Endodermal cell (in vitro differentiated cells): Measurements from ENCODE around the gene ACTN3. TPM values are rescaled to one million over a fixed set of nuclear protein-coding genes. Genes with fewer than 3 reads are reported as not detected.

Experiments used
- DNase-seq: peaks from one replicate; pipeline ENCODE4 v3.0.0-alpha.2; 2017
- H3K27ac ChIP-seq: 2 replicates; pipeline ENCODE4 v1.5.1; 2013; ENCODE audit warnings: mild to moderate bottlenecking, low read depth, low read length, moderate library complexity
- H3K27me3 ChIP-seq: 2 replicates; pipeline ENCODE4 v1.6.1; 2013; ENCODE audit warnings: mild to moderate bottlenecking, low read length, moderate library complexity; ENCODE audit not compliant: insufficient read depth, control insufficient read depth, poor library complexity, severe bottlenecking
- H3K36me3 ChIP-seq: 2 replicates; pipeline ENCODE4 v1.7.0; 2013; ENCODE audit warnings: mild to moderate bottlenecking, low read length, moderate library complexity; ENCODE audit not compliant: control insufficient read depth, insufficient read depth
- H3K4me1 ChIP-seq: one replicate; pipeline ENCODE4 v1.7.0; 2013; ENCODE audit warnings: low read length; ENCODE audit not compliant: control insufficient read depth, insufficient read depth
- H3K4me3 ChIP-seq: 2 replicates; pipeline ENCODE4 v1.5.1; 2013; ENCODE audit warnings: mild to moderate bottlenecking, low read length, moderate library complexity
- H3K9ac ChIP-seq: 2 replicates; pipeline ENCODE4 v1.6.1; 2013; ENCODE audit warnings: mild to moderate bottlenecking, low read length, moderate library complexity; ENCODE audit not compliant: poor library complexity, severe bottlenecking; ENCODE audit errors: extremely low read depth
- H3K9me3 ChIP-seq: 2 replicates; pipeline ENCODE4 v1.6.1; 2013; ENCODE audit warnings: mild to moderate bottlenecking, low read length, moderate library complexity; ENCODE audit not compliant: control insufficient read depth
- H3K27ac Mint-ChIP-seq: 2 replicates; pipeline ENCODE4 v1.8.0; 2020; ENCODE audit warnings: mixed read lengths
- H3K27me3 Mint-ChIP-seq: 2 replicates; pipeline ENCODE4 v1.8.0; 2021; ENCODE audit warnings: mild to moderate bottlenecking, mixed read lengths; ENCODE audit not compliant: insufficient read depth
- H3K36me3 Mint-ChIP-seq: 2 replicates; pipeline ENCODE4 v1.8.0; 2020; ENCODE audit warnings: low read depth, mixed read lengths
- H3K4me1 Mint-ChIP-seq: 2 replicates; pipeline ENCODE4 v1.8.0; 2020; ENCODE audit warnings: mixed read lengths
- H3K4me3 Mint-ChIP-seq: 2 replicates; pipeline ENCODE4 v1.8.0; 2020; ENCODE audit warnings: mild to moderate bottlenecking, moderate library complexity, mixed read lengths
- H3K9me3 Mint-ChIP-seq: 2 replicates; pipeline ENCODE4 v1.8.0; 2020; ENCODE audit warnings: mild to moderate bottlenecking, mixed read lengths
- WGBS, 2 experiments: methylation state at CpG; one replicate each; pipeline versions ENCODE4 v1.1.5 to v1.1.7; 2013; ENCODE audit warnings: missing lambda C conversion rate in 2 of 2, mixed read lengths in 1 of 2; ENCODE audit not compliant: insufficient coverage in 1 of 2, insufficient read length in 1 of 2; 5-methylcytosine and 5-hydroxymethylcytosine counted together
- total RNA-seq, 2 donors: library from RNA; stranded (reverse); fragmentation: NEBNext Ultra II Directional in 1 of 2; extraction: Animal tissue kit (Norgen Biotek cat#: 25700) in 1 of 2; gene quantifications; 2 replicates in 1 of 2; 3 replicates in 1 of 2; pipeline ENCODE4 v1.2.1, GENCODE V29; 2021
- TF ChIP-seq, protein P1 (sequence below): fragments of 200-600 bp; sonication (generic); conservative IDR thresholded peaks from 2 replicates; pipeline ENCODE4 v1.5.0; 2021; ENCODE audit warnings: antibody characterized with exemption, mild to moderate bottlenecking

Gene ACTN3
- total RNA-seq, 2 donors from 2014 or later = 1.7 to 5.3 TPM

DNA sequence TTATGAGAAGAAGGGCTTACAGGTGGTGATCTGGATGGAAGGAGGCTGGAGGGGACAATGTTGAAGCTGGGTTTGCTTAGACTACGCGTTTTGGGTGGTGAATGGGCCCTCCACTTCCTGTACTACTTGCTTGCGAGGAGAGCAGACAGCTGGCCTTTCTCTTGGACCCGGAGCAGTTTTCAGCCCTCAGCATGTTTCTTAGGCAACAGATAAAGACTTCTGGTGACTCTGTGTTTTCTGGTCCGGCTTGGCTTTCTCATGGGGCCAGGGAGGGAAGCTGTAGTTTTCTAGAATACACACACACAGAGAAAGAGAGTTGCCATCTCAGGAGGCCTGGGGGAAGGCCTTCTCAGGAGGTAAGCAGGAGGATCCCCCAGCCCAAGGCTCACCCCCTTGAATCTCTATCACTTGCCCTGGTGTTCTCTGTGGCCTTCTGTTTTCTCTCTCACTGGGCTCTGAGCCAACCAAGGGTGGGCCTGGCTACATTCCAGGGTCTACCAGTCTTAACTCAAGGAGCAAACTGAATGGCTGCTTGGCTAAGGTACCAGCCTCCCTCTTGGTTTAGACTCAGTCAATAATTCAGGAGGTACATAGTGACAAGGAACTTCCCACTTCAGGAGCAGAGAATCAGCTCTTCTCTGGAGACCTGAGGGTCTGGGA is 48.7 kb downstream of the ACTN3 start:
- no peaks in the 10 kb centered on the region for H3K4me1 ChIP-seq
- no peaks in the 10 kb centered on the region for H3K27me3 ChIP-seq
- Mint-ChIP-seq H3K27ac (no peak overlapping the region), H3K9me3 (peaks cover 23% of the 10 kb centered on the region), H3K4me3 (no peak overlapping the region), H3K4me1 (peaks cover 10% of the 10 kb centered on the region), H3K27me3 (peaks cover 21% of the 10 kb centered on the region), H3K36me3 (peaks cover 29% of the 10 kb centered on the region)
- 92 to 94% methylated on average over 4 to 5 of the region's 5 CpGs for WGBS, 2 experiments
- no peak for DNase-seq
- no peak overlapping the region for H3K27ac ChIP-seq
- peaks cover 10% of the 10 kb centered on the region for H3K36me3 ChIP-seq
- H3K4me3 ChIP-seq = peak overlapping the region; percentile 45
- no peak overlapping the region for H3K9ac ChIP-seq
- H3K9me3 ChIP-seq = peaks cover 20% of the 10 kb centered on the region
- TF ChIP-seq, protein P1, sequence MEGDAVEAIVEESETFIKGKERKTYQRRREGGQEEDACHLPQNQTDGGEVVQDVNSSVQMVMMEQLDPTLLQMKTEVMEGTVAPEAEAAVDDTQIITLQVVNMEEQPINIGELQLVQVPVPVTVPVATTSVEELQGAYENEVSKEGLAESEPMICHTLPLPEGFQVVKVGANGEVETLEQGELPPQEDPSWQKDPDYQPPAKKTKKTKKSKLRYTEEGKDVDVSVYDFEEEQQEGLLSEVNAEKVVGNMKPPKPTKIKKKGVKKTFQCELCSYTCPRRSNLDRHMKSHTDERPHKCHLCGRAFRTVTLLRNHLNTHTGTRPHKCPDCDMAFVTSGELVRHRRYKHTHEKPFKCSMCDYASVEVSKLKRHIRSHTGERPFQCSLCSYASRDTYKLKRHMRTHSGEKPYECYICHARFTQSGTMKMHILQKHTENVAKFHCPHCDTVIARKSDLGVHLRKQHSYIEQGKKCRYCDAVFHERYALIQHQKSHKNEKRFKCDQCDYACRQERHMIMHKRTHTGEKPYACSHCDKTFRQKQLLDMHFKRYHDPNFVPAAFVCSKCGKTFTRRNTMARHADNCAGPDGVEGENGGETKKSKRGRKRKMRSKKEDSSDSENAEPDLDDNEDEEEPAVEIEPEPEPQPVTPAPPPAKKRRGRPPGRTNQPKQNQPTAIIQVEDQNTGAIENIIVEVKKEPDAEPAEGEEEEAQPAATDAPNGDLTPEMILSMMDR = no peak

DNA sequence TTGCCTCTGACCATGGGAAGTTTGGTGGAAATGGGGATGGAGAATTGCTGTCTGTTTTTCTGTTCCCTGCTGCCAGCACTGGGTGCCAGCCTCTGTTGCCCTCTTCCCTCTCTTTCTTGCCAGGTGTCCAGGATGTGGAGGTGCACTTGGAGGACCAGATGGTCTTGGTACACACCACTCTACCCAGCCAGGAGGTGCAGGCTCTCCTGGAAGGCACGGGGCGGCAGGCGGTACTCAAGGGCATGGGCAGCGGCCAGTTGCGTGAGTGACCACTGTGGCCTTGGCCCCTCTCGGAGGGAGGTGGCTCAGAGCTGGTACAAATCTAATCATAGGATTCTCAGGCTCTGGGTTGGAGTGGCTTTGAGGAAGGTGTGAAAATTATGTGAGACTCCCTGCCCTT is 52.3 kb downstream of the ACTN3 start:
- H3K27me3 Mint-ChIP-seq = no peaks in the 10 kb centered on the region
- peaks cover 47% of the 10 kb centered on the region for H3K36me3 Mint-ChIP-seq
- H3K27ac Mint-ChIP-seq = no peak overlapping the region
- Histone ChIP-seq H3K36me3 (peaks cover 19% of the 10 kb centered on the region), H3K4me1 (no peaks in the 10 kb centered on the region), H3K27ac (no peak overlapping the region), H3K9ac (no peak overlapping the region), H3K4me3 (no peak overlapping the region), H3K9me3 (no peaks in the 10 kb centered on the region), H3K27me3 (no peaks in the 10 kb centered on the region)
- H3K4me1 Mint-ChIP-seq = no peaks in the 10 kb centered on the region
- H3K9me3 Mint-ChIP-seq = no peaks in the 10 kb centered on the region
- WGBS, 2 experiments = 89 to 100% methylated on average over 3 to 6 of the region's 6 CpGs
- TF ChIP-seq, protein P1 = no peak
- no peak overlapping the region for H3K4me3 Mint-ChIP-seq
- no peak for DNase-seq

DNA sequence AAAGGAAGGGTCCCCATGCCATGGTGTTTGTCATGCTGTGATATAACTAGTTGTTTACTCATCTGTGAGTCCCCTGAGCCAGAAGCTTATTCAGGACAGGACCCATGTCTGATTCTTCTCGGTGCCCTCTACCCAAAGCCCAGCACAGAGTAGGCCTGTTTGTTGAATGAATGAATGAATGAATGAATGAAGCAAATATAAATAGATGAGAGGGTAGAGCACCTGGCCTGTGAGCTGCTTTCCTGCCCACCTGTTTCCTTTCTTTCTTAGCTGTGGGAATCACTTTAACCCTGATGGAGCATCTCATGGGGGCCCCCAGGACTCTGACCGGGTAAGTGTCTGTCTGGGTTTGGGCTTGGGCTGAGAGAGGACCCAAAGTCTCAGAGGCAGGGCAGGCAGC is 53.5 kb downstream of the ACTN3 start:
- Histone ChIP-seq H3K9me3 (no peaks in the 10 kb centered on the region), H3K27me3 (no peaks in the 10 kb centered on the region), H3K27ac (no peak overlapping the region), H3K4me3 (no peak overlapping the region), H3K4me1 (no peaks in the 10 kb centered on the region), H3K9ac (no peak overlapping the region), H3K36me3 (peaks cover 29% of the 10 kb centered on the region)
- no peak for DNase-seq
- Mint-ChIP-seq H3K4me3 (no peak overlapping the region), H3K9me3 (no peaks in the 10 kb centered on the region), H3K36me3 (peaks cover 58% of the 10 kb centered on the region), H3K4me1 (no peaks in the 10 kb centered on the region), H3K27ac (peak overlapping the region; percentile 72), H3K27me3 (no peaks in the 10 kb centered on the region)
- TF ChIP-seq, protein P1 = no peak
- WGBS, 2 experiments = 91 to 100% methylated on average over 2 of the region's 2 CpGs
